Mesendoderm (in vitro differentiated cells): Measurements from ENCODE around the gene FKBP1C. TPM values are rescaled to one million over a fixed set of nuclear protein-coding genes. Genes with fewer than 3 reads are reported as not detected.
"Not testable (repeated sequence)": the region's sequence is repeated elsewhere in the genome, so short reads cannot be mapped to it uniquely, and the experiment has no call there.

Experiments used
- DNase-seq: peaks from one replicate; pipeline ENCODE4 v3.0.0; 2013
- H2AK5ac ChIP-seq: 2 replicates; pipeline ENCODE4 v1.6.1; 2013; ENCODE audit warnings: low read length, inconsistent platforms
- H2BK120ac ChIP-seq: 2 replicates; pipeline ENCODE4 v1.6.1; 2013; ENCODE audit warnings: low read depth, mild to moderate bottlenecking, low read length, moderate library complexity, mixed read lengths
- H2BK15ac ChIP-seq: replicated peaks from 2 replicates; pipeline ENCODE4 v1.6.1; 2013; ENCODE audit warnings: low read depth, mild to moderate bottlenecking, moderate library complexity
- H2BK5ac ChIP-seq: 2 replicates; pipeline ENCODE4 v1.6.1; 2013; ENCODE audit warnings: low read length, inconsistent platforms
- H3K18ac ChIP-seq: 2 replicates; pipeline ENCODE4 v1.6.1; 2013; ENCODE audit warnings: mild to moderate bottlenecking, low read length, mixed read lengths
- H3K23ac ChIP-seq: one replicate; pipeline ENCODE4 v1.6.1; 2013; ENCODE audit warnings: low read length
- H3K27ac ChIP-seq: 2 replicates; pipeline ENCODE4 v1.5.1; 2013; ENCODE audit warnings: low read depth, mild to moderate bottlenecking, inconsistent platforms, low read length, moderate library complexity
- H3K27me3 ChIP-seq: 2 replicates; pipeline ENCODE4 v1.6.1; 2013; ENCODE audit warnings: low read length, control low read depth, mild to moderate bottlenecking, inconsistent platforms; ENCODE audit not compliant: insufficient read depth, poor library complexity
- H3K36me3 ChIP-seq: 2 replicates; pipeline ENCODE4 v1.6.1; 2013; ENCODE audit warnings: low read length, inconsistent platforms; ENCODE audit not compliant: control insufficient read depth, insufficient read depth
- H3K4ac ChIP-seq: one replicate; pipeline ENCODE4 v1.6.1; 2013; ENCODE audit warnings: low read depth, mild to moderate bottlenecking, low read length, moderate library complexity
- H3K4me1 ChIP-seq: 2 replicates; pipeline ENCODE4 v1.6.1; 2013; ENCODE audit warnings: low read depth, low read length, inconsistent platforms; ENCODE audit not compliant: control insufficient read depth
- H3K4me2 ChIP-seq: 2 replicates; pipeline ENCODE4 v1.6.1; 2013; ENCODE audit warnings: low read length
- H3K4me3 ChIP-seq: 2 replicates; pipeline ENCODE4 v1.5.1; 2013; ENCODE audit warnings: mild to moderate bottlenecking, low read length
- H3K56ac ChIP-seq: one replicate; pipeline ENCODE4 v1.6.1; 2013; ENCODE audit warnings: low read length
- H3K79me1 ChIP-seq: 2 replicates; pipeline ENCODE4 v1.6.1; 2013; ENCODE audit warnings: low read length, inconsistent platforms
- H3K79me2 ChIP-seq: 2 replicates; pipeline ENCODE4 v1.6.1; 2013; ENCODE audit warnings: mild to moderate bottlenecking, low read length; ENCODE audit not compliant: control insufficient read depth, insufficient read depth
- H3K9ac ChIP-seq: 2 replicates; pipeline ENCODE4 v1.6.1; 2013; ENCODE audit warnings: low read length, inconsistent platforms
- H4K5ac ChIP-seq: one replicate; pipeline ENCODE4 v1.6.1; 2013; ENCODE audit warnings: low read length
- H4K8ac ChIP-seq: one replicate; pipeline ENCODE4 v1.6.1; 2013; ENCODE audit warnings: low read depth, mild to moderate bottlenecking, control low read depth, low read length, moderate library complexity
- WGBS: extraction: QIAGEN DNeasy Blood & Tissue Kit; methylation state at CpG from one replicate; pipeline ENCODE4 v1.1.7; 2013; ENCODE audit warnings: low lambda C conversion rate, missing lambda C conversion rate; ENCODE audit not compliant: insufficient coverage; ENCODE audit errors: extremely low coverage; 5-methylcytosine and 5-hydroxymethylcytosine counted together
- polyA plus RNA-seq, 2 experiments: library from polyadenylated mRNA; stranded (reverse); fragments of 200-250 nt; gene quantifications; one replicate each; pipeline ENCODE4 v1.2.3, GENCODE V29; 2013

Gene FKBP1C
- polyA plus RNA-seq (2013, experiment 1 of 2): 0.63 TPM
- 0.49 TPM for polyA plus RNA-seq (2013, experiment 2 of 2)

- H2AK5ac ChIP-seq, H3K4me3 ChIP-seq, H3K36me3 ChIP-seq, H3K4me2 ChIP-seq, H3K4me1 ChIP-seq, H3K56ac ChIP-seq, H3K4ac ChIP-seq, H3K27ac ChIP-seq, H2BK5ac ChIP-seq, H3K18ac ChIP-seq, H3K79me1 ChIP-seq, DNase-seq, H3K9ac ChIP-seq, H3K23ac ChIP-seq, H3K79me2 ChIP-seq, H4K8ac ChIP-seq, H4K5ac ChIP-seq, H2BK120ac ChIP-seq, H2BK15ac ChIP-seq, H3K27me3 ChIP-seq: not testable (repeated sequence)
- no CpG with 5 or more reads among the region's 27 CpGs for WGBS
Observed at GRCh38 chr6:63211343-63211742, at the start of gene FKBP1C. FKBP1C (plus strand) TSS chr6:63211469.

GRCh38 chr6:63164047-63164803 is 47.0 kb upstream of the FKBP1C start:
- H3K27me3 ChIP-seq, H4K8ac ChIP-seq, H2BK15ac ChIP-seq, H3K23ac ChIP-seq, H3K18ac ChIP-seq, H3K4me3 ChIP-seq, H2BK120ac ChIP-seq, H3K4ac ChIP-seq, H3K79me1 ChIP-seq, DNase-seq, H3K36me3 ChIP-seq, H3K9ac ChIP-seq, H3K56ac ChIP-seq, H3K4me1 ChIP-seq, H2BK5ac ChIP-seq, H3K79me2 ChIP-seq, H4K5ac ChIP-seq, H3K27ac ChIP-seq, H3K4me2 ChIP-seq, H2AK5ac ChIP-seq: not testable (repeated sequence)
- no CpG with 5 or more reads among the region's 37 CpGs for WGBS

GRCh38 chr6:63174173-63174572 is 37.1 kb upstream of the FKBP1C start:
- Histone ChIP-seq H3K79me1 (no peaks in the 10 kb centered on the region), H3K27ac (no peak overlapping the region), H3K4me1 (no peaks in the 10 kb centered on the region), H4K5ac (no peak overlapping the region), H2AK5ac (no peak overlapping the region), H3K56ac (no peak overlapping the region), H3K18ac (no peak overlapping the region), H2BK5ac (no peak overlapping the region), H4K8ac (no peak overlapping the region), H3K79me2 (no peaks in the 10 kb centered on the region), H3K4ac (no peak overlapping the region), H3K27me3 (no peaks in the 10 kb centered on the region), H2BK15ac (no peak overlapping the region), H2BK120ac (no peak overlapping the region), H3K36me3 (no peaks in the 10 kb centered on the region), H3K4me3 (no peak overlapping the region), H3K9ac (no peak overlapping the region), H3K23ac (no peak overlapping the region), H3K4me2 (no peak overlapping the region)
- DNase-seq: no peak
- WGBS: no CpG with 5 or more reads among the region's 1 CpG

GRCh38 chr6:63176181-63176580 is 35.1 kb upstream of the FKBP1C start:
- Histone ChIP-seq H3K36me3 (no peaks in the 10 kb centered on the region), H3K4me2 (no peak overlapping the region), H4K8ac (no peak overlapping the region), H3K79me1 (no peaks in the 10 kb centered on the region), H3K56ac (no peak overlapping the region), H3K79me2 (no peaks in the 10 kb centered on the region), H3K23ac (no peak overlapping the region), H3K9ac (no peak overlapping the region), H4K5ac (no peak overlapping the region), H3K4me1 (no peaks in the 10 kb centered on the region), H3K27ac (no peak overlapping the region), H2BK5ac (no peak overlapping the region), H3K4me3 (no peak overlapping the region), H2BK120ac (no peak overlapping the region), H3K27me3 (no peaks in the 10 kb centered on the region), H2AK5ac (no peak overlapping the region), H3K4ac (no peak overlapping the region), H3K18ac (no peak overlapping the region), H2BK15ac (no peak overlapping the region)
- no peak for DNase-seq
- WGBS: no CpG with 5 or more reads among the region's 5 CpGs

- Histone ChIP-seq H3K4me1 (no peaks in the 10 kb centered on the region), H2AK5ac (no peak overlapping the region), H3K79me2 (no peaks in the 10 kb centered on the region), H3K9ac (no peak overlapping the region), H3K4me2 (no peak overlapping the region), H2BK5ac (no peak overlapping the region), H3K36me3 (no peaks in the 10 kb centered on the region), H4K8ac (no peak overlapping the region), H3K4me3 (no peak overlapping the region), H2BK15ac (no peak overlapping the region), H3K4ac (no peak overlapping the region), H3K56ac (no peak overlapping the region), H3K23ac (no peak overlapping the region), H3K18ac (no peak overlapping the region), H4K5ac (no peak overlapping the region), H3K27me3 (no peaks in the 10 kb centered on the region), H3K79me1 (no peaks in the 10 kb centered on the region), H2BK120ac (no peak overlapping the region), H3K27ac (no peak overlapping the region)
- DNase-seq: no peak
Observed at GRCh38 chr6:63180367-63180766, 30.9 kb upstream of the FKBP1C start.

- no peak overlapping the region for H3K4me3 ChIP-seq
- H3K27me3 ChIP-seq: no peaks in the 10 kb centered on the region
Observed at GRCh38 chr6:63186970-63187369, 24.3 kb upstream of the FKBP1C start.

More at GRCh38 chr6:63186970-63187369, 24.3 kb upstream of the FKBP1C start:
- no peaks in the 10 kb centered on the region for H3K36me3 ChIP-seq
- no peak overlapping the region for H2BK15ac ChIP-seq
- H4K5ac ChIP-seq: no peak overlapping the region
- no peak overlapping the region for H4K8ac ChIP-seq
- no peak overlapping the region for H3K18ac ChIP-seq
- H2BK120ac ChIP-seq: no peak overlapping the region
- no peak for DNase-seq
- H3K4ac ChIP-seq: no peak overlapping the region
- no peak overlapping the region for H3K56ac ChIP-seq
- H3K79me2 ChIP-seq: no peaks in the 10 kb centered on the region
- H3K9ac ChIP-seq: no peak overlapping the region
- no peaks in the 10 kb centered on the region for H3K4me1 ChIP-seq
- no peak overlapping the region for H3K23ac ChIP-seq
- no peak overlapping the region for H2BK5ac ChIP-seq
- H2AK5ac ChIP-seq: no peak overlapping the region
- H3K27ac ChIP-seq: no peak overlapping the region
- no peak overlapping the region for H3K4me2 ChIP-seq
- no peaks in the 10 kb centered on the region for H3K79me1 ChIP-seq
